CD4-positive, alpha-beta T cell (primary cell): ENCODE measurements around the gene IDUA. TPM values are rescaled to one million over a fixed set of nuclear protein-coding genes. Genes with fewer than 3 reads are reported as not detected.

ENCODE experiments used
- ATAC-seq: fragments of 200-7000 bp; cut with Tn5 transposase; one replicate; pipeline ENCODE4 v1.10.0; 2022; ENCODE audit warnings: mild to moderate bottlenecking; ENCODE audit not compliant: poor library complexity
- CTCF ChIA-PET: fragments of 350-600 bp; sonication (Branson Sonifier 250); formaldehyde crosslinking; loops from one replicate; lab custom pipeline; 2021; ENCODE audit warnings: antibody characterized with exemption, inconsistent platforms; lab: Charles Lee
- POLR2A ChIA-PET: fragments of 350-600 bp; sonication (Branson Sonifier 250); formaldehyde crosslinking; loops from one replicate; lab custom pipeline; 2021; ENCODE audit warnings: antibody characterized with exemption, inconsistent platforms; lab: Charles Lee
- DNase-seq, 14 experiments: peaks; one replicate each; pipeline ENCODE4 v3.0.0-alpha.2; 2013 to 2020; ENCODE audit warnings: mixed read lengths in 2 of 14
- H3K27ac ChIP-seq, 2 donors: one replicate each; pipeline versions ENCODE4 v1.5.1 to v1.7.0; 2013; ENCODE audit warnings: low read length in 2 of 2, low read depth in 1 of 2, mild to moderate bottlenecking in 1 of 2
- H3K27me3 ChIP-seq, 2 experiments: 1 replicate in 1 of 2; 2 replicates in 1 of 2; pipeline versions ENCODE4 v1.6.1 to v1.7.0; 2013; ENCODE audit warnings: low read length in 2 of 2, control low read depth in 1 of 2, mild to moderate bottlenecking in 1 of 2, moderate library complexity in 1 of 2; ENCODE audit not compliant: insufficient read depth in 2 of 2, control insufficient read depth in 1 of 2
- H3K36me3 ChIP-seq: one replicate; pipeline ENCODE4 v1.6.1; 2013; ENCODE audit warnings: low read length, control low read depth; ENCODE audit not compliant: insufficient read depth
- H3K4me1 ChIP-seq: one replicate; pipeline ENCODE4 v1.6.1; 2013; ENCODE audit warnings: low read length, control low read depth; ENCODE audit not compliant: insufficient read depth
- H3K4me3 ChIP-seq: one replicate; pipeline ENCODE4 v1.5.1; 2013; ENCODE audit warnings: mild to moderate bottlenecking, low read length, moderate library complexity
- H3K9me3 ChIP-seq, 2 experiments: 1 replicate in 1 of 2; 2 replicates in 1 of 2; pipeline versions ENCODE4 v1.6.1 to v1.7.0; 2013; ENCODE audit warnings: low read length in 2 of 2, mild to moderate bottlenecking in 2 of 2, control low read depth in 1 of 2, moderate library complexity in 1 of 2; ENCODE audit not compliant: control insufficient read depth in 1 of 2, insufficient read depth in 1 of 2
- H3K27ac Mint-ChIP-seq: one replicate; pipeline ENCODE4 v1.8.0; 2020; ENCODE audit warnings: mixed read lengths
- H3K27me3 Mint-ChIP-seq: one replicate; pipeline ENCODE4 v1.8.0; 2021; ENCODE audit warnings: mixed read lengths
- H3K36me3 Mint-ChIP-seq: one replicate; pipeline ENCODE4 v1.8.0; 2021; ENCODE audit warnings: low read depth, mixed read lengths
- H3K4me1 Mint-ChIP-seq: one replicate; pipeline ENCODE4 v1.8.0; 2021; ENCODE audit warnings: low read depth, mixed read lengths
- H3K4me3 Mint-ChIP-seq: one replicate; pipeline ENCODE4 v1.8.0; 2020; ENCODE audit warnings: mild to moderate bottlenecking, mixed read lengths
- H3K9me3 Mint-ChIP-seq: one replicate; pipeline ENCODE4 v1.8.0; 2020; ENCODE audit warnings: mixed read lengths
- CTCF ChIP-seq: fragments of 200-600 bp; IDR thresholded peaks from one replicate; pipeline ENCODE4 v1.8.0; 2022; ENCODE audit warnings: antibody characterized with exemption, mild to moderate bottlenecking
- intact Hi-C, 2 experiments: fragments of 100-400 bp; cut with DNase I in 1 of 2; cut with micrococcal nuclease in 1 of 2; formaldehyde crosslinking; loops; one replicate each; pipeline versions ENCODE4 v1.15.1 to v1.9.0; 2023 to 2025; cut with DNase I, micrococcal nuclease
- total RNA-seq, 174 experiments: library from RNA in 2 of 174; stranded (reverse) in 2 of 174; gene quantifications; one replicate each; pipeline ENCODE4 v1.2.3 and lab custom pipeline; 2021 to 2026

IDUA gene
- total RNA-seq, 2 experiments from 2014 or later = 70.2 to 77.8 TPM

- ATAC-seq (no peak), DNase-seq (no peak)
- Histone ChIP-seq H3K27ac (no peak overlapping the region), H3K4me3 (no peak overlapping the region), H3K27me3 (no peaks in the 10 kb centered on the region), H3K36me3 (no peaks in the 10 kb centered on the region), H3K9me3 (no peaks in the 10 kb centered on the region), H3K4me1 (peaks cover 5% of the 10 kb centered on the region)
- H3K27me3 Mint-ChIP-seq = no peaks in the 10 kb centered on the region
- intact Hi-C loops = no loop called here
- peaks cover 8% of the 10 kb centered on the region for H3K36me3 Mint-ChIP-seq
- ChIA-PET CTCF (no interaction called here), POLR2A (no interaction called here)
- TF ChIP-seq CTCF = no peak
- H3K4me3 Mint-ChIP-seq = no peak overlapping the region
- H3K27ac Mint-ChIP-seq = no peak overlapping the region
- no peaks in the 10 kb centered on the region for H3K9me3 Mint-ChIP-seq
- H3K4me1 Mint-ChIP-seq = no peaks in the 10 kb centered on the region
These were observed 40.8 kb upstream of the IDUA start for GRCh38 chr4:946103-946450.

- Histone ChIP-seq H3K4me1 (peaks cover 5% of the 10 kb centered on the region), H3K9me3 (no peaks in the 10 kb centered on the region), H3K36me3 (no peaks in the 10 kb centered on the region), H3K4me3 (no peak overlapping the region), H3K27me3 (no peaks in the 10 kb centered on the region), H3K27ac (no peak overlapping the region)
- ATAC-seq (no peak), DNase-seq (no peak)
- H3K9me3 Mint-ChIP-seq = no peaks in the 10 kb centered on the region
- H3K27ac Mint-ChIP-seq = no peak overlapping the region
- H3K4me3 Mint-ChIP-seq = no peak overlapping the region
- ChIA-PET CTCF (no interaction called here), POLR2A (no interaction called here)
- intact Hi-C loops = no loop called here
- H3K4me1 Mint-ChIP-seq = no peaks in the 10 kb centered on the region
- H3K36me3 Mint-ChIP-seq = peaks cover 8% of the 10 kb centered on the region
- TF ChIP-seq CTCF = no peak
- no peaks in the 10 kb centered on the region for H3K27me3 Mint-ChIP-seq
These were observed 40.0 kb upstream of the IDUA start for GRCh38 chr4:946517-947471.

GRCh38 chr4:947491-947971, 39.3 kb upstream of the IDUA start:
- H3K36me3 ChIP-seq = no peaks in the 10 kb centered on the region
- H3K36me3 Mint-ChIP-seq = peaks cover 8% of the 10 kb centered on the region
- H3K4me1 Mint-ChIP-seq = no peaks in the 10 kb centered on the region
- peaks cover 5% of the 10 kb centered on the region for H3K4me1 ChIP-seq
- CTCF ChIA-PET = no interaction called here
- TF ChIP-seq CTCF = no peak
- no peaks in the 10 kb centered on the region for H3K27me3 Mint-ChIP-seq
- H3K27me3 ChIP-seq = no peaks in the 10 kb centered on the region
- H3K9me3 Mint-ChIP-seq = no peaks in the 10 kb centered on the region
- POLR2A ChIA-PET = no interaction called here
- H3K9me3 ChIP-seq = no peaks in the 10 kb centered on the region
- no peak for DNase-seq
- H3K27ac ChIP-seq = no peak overlapping the region
- no peak overlapping the region for H3K4me3 Mint-ChIP-seq
- ATAC-seq = no peak
- H3K4me3 ChIP-seq = no peak overlapping the region
- intact Hi-C loops = no loop called here
- H3K27ac Mint-ChIP-seq = no peak overlapping the region
